ENCODE measurements around the gene PPP2R5C. TPM values are rescaled to one million over a fixed set of nuclear protein-coding genes. Genes with fewer than 3 reads are reported as not detected.

PPP2R5C gene
- total and polyA plus RNA-seq, 2 of the 8 experiments (the other 6 are each of a cell fraction or from before 2014, with no cell fraction given): 49.6 to 95.9 TPM

- H2BK120ac ChIP-seq (replicated peaks; ENCODE audit: low read depth, low read length): no peak overlapping the region
- ChIA-PET CTCF (ENCODE audit: partially characterized antibody) (interaction anchor here (1.0 to 1.7 kb wide), 3 partner anchors 9 to 54 kb away, joined by 3 to 7 read pairs (median 4); no protein-coding TSS in a partner anchor), POLR2A (ENCODE audit: partially characterized antibody) (interaction anchor here (1.1 kb wide), 1 partner anchor 9 kb away, joined by 4 read pairs; no protein-coding TSS in a partner anchor)
- no peaks in the 10 kb centered on the region for H3K27me3 ChIP-seq (replicated peaks in 1 of 4; ENCODE audit: control insufficient read depth in 3 of 4, extremely low read depth in 1 of 4, insufficient read depth in 3 of 4, low read length in 3 of 4)
- H4K20me1 ChIP-seq (replicated peaks in 1 of 2; ENCODE audit: control insufficient read depth in 1 of 2, insufficient read depth in 2 of 2, low read length in 2 of 2): peaks cover 8 to 11% of the 10 kb centered on the region in 2 experiments
- H2BK15ac ChIP-seq (ENCODE audit: low read length): no peak overlapping the region
- H2BK12ac ChIP-seq (ENCODE audit: low read depth, low read length): no peak overlapping the region
- H2BK5ac ChIP-seq (ENCODE audit: low read depth, low read length): no peak overlapping the region
- no peaks in the 10 kb centered on the region for H3K4me1 ChIP-seq (replicated peaks in 1 of 4; ENCODE audit: control insufficient read depth in 3 of 4, insufficient read depth in 4 of 4, low read length in 3 of 4)
- no peak overlapping the region for H3K56ac ChIP-seq (replicated peaks; ENCODE audit: insufficient read length, low read depth, low read length)
- H4K91ac ChIP-seq (replicated peaks; ENCODE audit: insufficient read length, low read length): no peak overlapping the region
- no peak overlapping the region for H3K18ac ChIP-seq (ENCODE audit: extremely low read depth, low read length)
- H3K9me3 ChIP-seq (ENCODE audit: insufficient read depth in 2 of 2, low read depth in 1 of 2, low read length in 1 of 2): 0 out of 4 replicates have a peak, but pooled peaks cover 0 to 2% of the 10 kb centered on the region in 2 experiments
- H3K9ac ChIP-seq (replicated peaks in 1 of 4; ENCODE audit: extremely low read depth in 1 of 4, low read depth in 3 of 4, low read length in 3 of 4): no peak overlapping the region
- H3K23me2 ChIP-seq (ENCODE audit: low read depth, low read length): no peaks in the 10 kb centered on the region; the same call in 1 of the 2 replicates
- DNase-seq (ENCODE audit: low read depth in 1 of 2, low spot score in 2 of 2) (no peak), FAIRE-seq (no peak)
- no peak overlapping the region for H2AFZ ChIP-seq (ENCODE audit: low read length)
- no peak overlapping the region for H2AK5ac ChIP-seq (ENCODE audit: low read depth, low read length)
- H4K5ac ChIP-seq (ENCODE audit: insufficient read length, low read depth, low read length): no peak overlapping the region
- peaks cover 0 to 59% of the 10 kb centered on the region in 2 experiments; a peak in 2 of 4 replicates for H3K79me2 ChIP-seq (ENCODE audit: control insufficient read depth in 1 of 2, insufficient read depth in 2 of 2, low read length in 2 of 2)
- WGBS, 2 experiments (ENCODE audit: extremely low coverage in 1 of 2, insufficient coverage in 1 of 2, insufficient read length in 1 of 2, insufficient replicate concordance in 2 of 2, low coverage in 1 of 2, low lambda C conversion rate in 2 of 2, missing lambda C conversion rate in 1 of 2): 86% methylated on average over 3 of the region's 3 CpGs; no CpG with 5 or more reads in 1 of the 2 experiments
- no peak overlapping the region for H3K4me3 ChIP-seq (ENCODE audit: extremely low read depth in 1 of 4, insufficient read depth in 2 of 4, low read depth in 3 of 4, low read length in 4 of 4)
- no peak overlapping the region for H4K8ac ChIP-seq (ENCODE audit: extremely low read depth, insufficient read depth, low read length)
- H3K14ac ChIP-seq (ENCODE audit: insufficient read length): no peak overlapping the region
- H3K4ac ChIP-seq (replicated peaks; ENCODE audit: insufficient read length, low read depth, low read length): no peak overlapping the region
- peaks cover 12% of the 10 kb centered on the region; the same call in 1 of the 2 replicates for H3K79me1 ChIP-seq (ENCODE audit: low read depth, low read length)
- no peak overlapping the region for H3K4me2 ChIP-seq (ENCODE audit: insufficient read depth in 1 of 2, low read depth in 2 of 2, low read length in 2 of 2)
- H3K23ac ChIP-seq (ENCODE audit: insufficient read length): no peak overlapping the region
- H3K36me3 ChIP-seq (ENCODE audit: control insufficient read depth in 2 of 4, insufficient read depth in 4 of 4, low read length in 3 of 4): peaks cover 0 to under 1% (median 0%) of the 10 kb centered on the region in 4 experiments; a peak in 2 of 8 replicates
- H2BK20ac ChIP-seq (ENCODE audit: low read length): no peak overlapping the region
- no peak overlapping the region for H3K27ac ChIP-seq (ENCODE audit: low read depth, low read length)
- TF ChIP-seq EZH2 (IDR thresholded peaks at IDR 0.05; ENCODE audit: low read depth, low read length, severe bottlenecking) (no peak), GTF2F1 (IDR thresholded peaks at IDR 0.05; ENCODE audit: borderline replicate concordance, low read depth, low read length) (no peak), SP1 (IDR thresholded peaks at IDR 0.05; ENCODE audit: low read depth, low read length) (no peak), TCF12 (IDR thresholded peaks at IDR 0.05; ENCODE audit: low read depth, low read length) (no peak), PHF8 (conservative IDR thresholded peaks at IDR 0.05; ENCODE audit: low read depth, low read length) (no peak), EGR1 (IDR thresholded peaks at IDR 0.05; ENCODE audit: borderline replicate concordance, low read depth, low read length) (no peak), BACH1 (IDR thresholded peaks at IDR 0.05; ENCODE audit: low read length) (no peak), NRF1 (IDR thresholded peaks at IDR 0.05; ENCODE audit: low read depth, low read length) (no peak), KDM4A (IDR thresholded peaks at IDR 0.05; ENCODE audit: low read depth, low read length, severe bottlenecking) (no peak), CHD2 (IDR thresholded peaks at IDR 0.05; ENCODE audit: low read length) (no peak), HDAC2 (IDR thresholded peaks at IDR 0.05; ENCODE audit: borderline replicate concordance in 1 of 2, low read depth in 2 of 2, low read length in 2 of 2) (no peak)
- TF ChIP-seq, protein P1, sequence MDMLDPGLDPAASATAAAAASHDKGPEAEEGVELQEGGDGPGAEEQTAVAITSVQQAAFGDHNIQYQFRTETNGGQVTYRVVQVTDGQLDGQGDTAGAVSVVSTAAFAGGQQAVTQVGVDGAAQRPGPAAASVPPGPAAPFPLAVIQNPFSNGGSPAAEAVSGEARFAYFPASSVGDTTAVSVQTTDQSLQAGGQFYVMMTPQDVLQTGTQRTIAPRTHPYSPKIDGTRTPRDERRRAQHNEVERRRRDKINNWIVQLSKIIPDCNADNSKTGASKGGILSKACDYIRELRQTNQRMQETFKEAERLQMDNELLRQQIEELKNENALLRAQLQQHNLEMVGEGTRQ (IDR thresholded peaks at IDR 0.05; ENCODE audit: low read length): no peak
Observed at GRCh38 chr14:101824339-101824727, 62.8 kb downstream of the PPP2R5C start.
